Measurements from ENCODE around the gene ZFP64. TPM values are rescaled to one million over a fixed set of nuclear protein-coding genes. Genes with fewer than 3 reads are reported as not detected.

The ZFP64 gene
- total RNA-seq, 1 experiment from 2014 or later: 25.6 TPM

- Mint-ChIP-seq H3K9me3 (ENCODE audit: unreplicated experiment) (no peaks in the 10 kb centered on the region), H3K4me1 (ENCODE audit: low read depth, unreplicated experiment) (no peaks in the 10 kb centered on the region), H3K36me3 (ENCODE audit: insufficient read depth, unreplicated experiment) (peaks cover 12% of the 10 kb centered on the region), H3K27ac (ENCODE audit: unreplicated experiment) (no peak overlapping the region), H3K4me3 (ENCODE audit: unreplicated experiment) (no peak overlapping the region), H3K27me3 (ENCODE audit: insufficient read depth, unreplicated experiment) (no peaks in the 10 kb centered on the region)
- H3K9me3 ChIP-seq: no peaks in the 10 kb centered on the region
- ChIA-PET POLR2A (no interaction called here), CTCF (no interaction called here)
- H3K4me3 ChIP-seq (ENCODE audit: low read depth, low read length): no peak overlapping the region
- no peak for DNase-seq
- no TSS peak for BruUV-seq (replicated peaks)
- H3K27me3 ChIP-seq (replicated peaks; ENCODE audit: control insufficient read depth, insufficient read depth, low read length): no peaks in the 10 kb centered on the region
- intact Hi-C loops (cut with micrococcal nuclease; ENCODE audit: unreplicated experiment): no loop called here
- no peak for TF ChIP-seq CTCF (IDR thresholded peaks at IDR 0.05; ENCODE audit: insufficient read depth in 1 of 2, low read depth in 1 of 2, low read length in 1 of 2, severe bottlenecking in 1 of 2, unreplicated experiment in 1 of 2)
- H3K4me1 ChIP-seq: no peaks in the 10 kb centered on the region
- no peaks in the 10 kb centered on the region for H3K36me3 ChIP-seq (ENCODE audit: control insufficient read depth, insufficient read depth, low read length)
These were observed 12.0 kb downstream of the ZFP64 start for GRCh38 chr20:52179331-52180179.

- Histone ChIP-seq H3K4me1 (no peaks in the 10 kb centered on the region), H3K27me3 (replicated peaks; ENCODE audit: control insufficient read depth, insufficient read depth, low read length) (no peaks in the 10 kb centered on the region), H3K36me3 (ENCODE audit: control insufficient read depth, insufficient read depth, low read length) (no peaks in the 10 kb centered on the region), H3K4me3 (ENCODE audit: low read depth, low read length) (no peak overlapping the region), H3K9me3 (no peaks in the 10 kb centered on the region)
- no TSS peak for BruUV-seq (replicated peaks)
- Mint-ChIP-seq H3K4me3 (ENCODE audit: unreplicated experiment) (no peak overlapping the region), H3K27me3 (ENCODE audit: insufficient read depth, unreplicated experiment) (no peaks in the 10 kb centered on the region), H3K9me3 (ENCODE audit: unreplicated experiment) (no peaks in the 10 kb centered on the region), H3K27ac (ENCODE audit: unreplicated experiment) (no peak overlapping the region), H3K36me3 (ENCODE audit: insufficient read depth, unreplicated experiment) (peaks cover 6% of the 10 kb centered on the region), H3K4me1 (ENCODE audit: low read depth, unreplicated experiment) (no peaks in the 10 kb centered on the region)
- no peak for TF ChIP-seq CTCF (IDR thresholded peaks at IDR 0.05; ENCODE audit: insufficient read depth in 1 of 2, low read depth in 1 of 2, low read length in 1 of 2, severe bottlenecking in 1 of 2, unreplicated experiment in 1 of 2)
- POLR2A ChIA-PET: no interaction called here
- DNase-seq: no peak
- CTCF ChIA-PET: interaction anchor here (0.6 kb wide), 1 partner anchor 8 kb away, joined by 3 read pairs; no protein-coding TSS in a partner anchor
- intact Hi-C loops (cut with micrococcal nuclease; ENCODE audit: unreplicated experiment): no loop called here
These were observed 12.9 kb downstream of the ZFP64 start for GRCh38 chr20:52178691-52179090.

- Histone ChIP-seq H3K4me3 (ENCODE audit: low read depth, low read length) (no peak overlapping the region), H3K4me1 (no peaks in the 10 kb centered on the region), H3K36me3 (ENCODE audit: control insufficient read depth, insufficient read depth, low read length) (0 out of 2 replicates have a peak, but pooled peaks cover 3% of the 10 kb centered on the region), H3K9me3 (no peaks in the 10 kb centered on the region), H3K27me3 (replicated peaks; ENCODE audit: control insufficient read depth, insufficient read depth, low read length) (no peaks in the 10 kb centered on the region)
- DNase-seq: no peak
- no TSS peak for BruUV-seq (replicated peaks)
- ChIA-PET CTCF (no interaction called here), POLR2A (no interaction called here)
- intact Hi-C loops (cut with micrococcal nuclease; ENCODE audit: unreplicated experiment): no loop called here
- no peaks in the 10 kb centered on the region for H3K9me3 Mint-ChIP-seq (ENCODE audit: unreplicated experiment)
- H3K36me3 Mint-ChIP-seq (ENCODE audit: insufficient read depth, unreplicated experiment): no peaks in the 10 kb centered on the region
- no peak for TF ChIP-seq CTCF (IDR thresholded peaks at IDR 0.05; ENCODE audit: insufficient read depth in 1 of 2, low read depth in 1 of 2, low read length in 1 of 2, severe bottlenecking in 1 of 2, unreplicated experiment in 1 of 2)
- no peaks in the 10 kb centered on the region for H3K4me1 Mint-ChIP-seq (ENCODE audit: low read depth, unreplicated experiment)
- H3K4me3 Mint-ChIP-seq (ENCODE audit: unreplicated experiment): no peak overlapping the region
- H3K27me3 Mint-ChIP-seq (ENCODE audit: insufficient read depth, unreplicated experiment): no peaks in the 10 kb centered on the region
- H3K27ac Mint-ChIP-seq (ENCODE audit: unreplicated experiment): no peak overlapping the region
These were observed 15.7 kb downstream of the ZFP64 start for GRCh38 chr20:52175840-52176239.

Data from Caco-2 (cell line).